K562 (cell line): ENCODE data around the gene OR52E4. TPM values are rescaled to one million over a fixed set of nuclear protein-coding genes. Genes with fewer than 3 reads are reported as not detected.
A peak's percentile ranks its signal among the peaks of the same experiment; 100 is the strongest.

Source experiments
- ATAC-seq: fragments of 200-7000 bp; cut with Tn5 transposase; 3 replicates; pipeline ENCODE4 v1.9.1; 2020; ENCODE audit warnings: moderate library complexity
- BruUV-seq: library from RNA; stranded (reverse); fragments of 400-500 nt; replicated peaks from 2 replicates; lab custom pipeline; 2021; lab: Mats Ljungman, UMichigan
- CTCF ChIA-PET: fragments of 300-600 bp; formaldehyde crosslinking; extraction: SDS; loops from one replicate; lab custom pipeline; 2021; ENCODE audit warnings: low intra/inter-chr PET ratio; lab: Yijun Ruan, JAX
- POLR2A ChIA-PET: fragments of 300-600, 350-650 bp; sonication (Branson Sonifier 250); formaldehyde crosslinking; extraction: SDS; loops from one replicate; lab custom pipeline; 2021; ENCODE audit warnings: antibody characterized with exemption, inconsistent platforms; lab: Yijun Ruan, JAX
- DNase-seq, 4 experiments: peaks; one replicate each; pipeline versions ENCODE4 v3.0.0 to v3.0.0-alpha.2; 2011 to 2018; ENCODE audit warnings: low spot score in 3 of 4, mixed read lengths in 3 of 4; ENCODE audit errors: extremely low read depth in 1 of 4
- FAIRE-seq: peaks from 2 replicates; lab custom pipeline; 2011; peaks lifted over from hg19 to GRCh38; lab: Jason Lieb, UNC
- H2AFZ ChIP-seq: 2 replicates; pipeline ENCODE4 v1.6.0; 2011; ENCODE audit warnings: low read depth, low read length, control low read depth, inconsistent platforms
- H3K27ac ChIP-seq: fragments of 200-600 bp; 3 replicates; pipeline ENCODE4 v1.8.0; 2011; ENCODE audit warnings: low read depth, mild to moderate bottlenecking, control low read depth, inconsistent platforms, low read length, moderate library complexity, mixed read lengths; ENCODE audit errors: extremely low read depth
- H3K27me3 ChIP-seq, 2 experiments: fragments of 300-600 bp in 1 of 2; 2 replicates in 1 of 2; 3 replicates in 1 of 2; pipeline versions ENCODE4 v1.6.0 to v1.8.0; 2011; ENCODE audit warnings: inconsistent platforms in 2 of 2, low read length in 2 of 2, mild to moderate bottlenecking in 1 of 2, mixed read lengths in 1 of 2, moderate library complexity in 1 of 2; ENCODE audit not compliant: control insufficient read depth in 2 of 2, insufficient read depth in 2 of 2
- H3K36me3 ChIP-seq: fragments of 300-600 bp; 3 replicates; pipeline ENCODE4 v1.8.0; 2011; ENCODE audit warnings: mild to moderate bottlenecking, low read length, inconsistent platforms; ENCODE audit not compliant: control insufficient read depth, insufficient read depth
- H3K4me1 ChIP-seq, 2 experiments: fragments of 200-600 bp in 1 of 2; replicated peaks in 1 of 2; 2 replicates in 1 of 2; 3 replicates in 1 of 2; pipeline versions ENCODE4 v1.5.1 to v1.8.0; 2011; ENCODE audit warnings: inconsistent platforms in 2 of 2, low read length in 2 of 2, mild to moderate bottlenecking in 1 of 2, mixed read lengths in 1 of 2, moderate library complexity in 1 of 2; ENCODE audit not compliant: control insufficient read depth in 2 of 2, insufficient read depth in 2 of 2
- H3K4me2 ChIP-seq: 2 replicates; pipeline ENCODE4 v1.6.1; 2011; ENCODE audit warnings: low read length, control low read depth, inconsistent platforms, mixed read lengths; ENCODE audit not compliant: insufficient read depth
- H3K4me3 ChIP-seq: fragments of 200-600 bp; sonication (generic), shearing (Covaris generic); 2 replicates; pipeline ENCODE4 v1.5.1; 2016; ENCODE audit warnings: control low read depth, inconsistent platforms
- H3K79me2 ChIP-seq: fragments of 200-600 bp; 3 replicates; pipeline ENCODE4 v1.8.0; 2011; ENCODE audit warnings: low read length, inconsistent platforms; ENCODE audit not compliant: control insufficient read depth, insufficient read depth
- H3K9ac ChIP-seq, 2 experiments: 2 replicates each; pipeline versions ENCODE4 v1.6.0 to v1.6.1; 2011; ENCODE audit warnings: low read depth in 2 of 2, low read length in 2 of 2, control low read depth in 1 of 2, inconsistent platforms in 1 of 2, mild to moderate bottlenecking in 1 of 2, mixed read lengths in 1 of 2; ENCODE audit not compliant: insufficient read depth in 1 of 2
- H3K9me1 ChIP-seq: one replicate; pipeline ENCODE4 v1.6.0; 2011; ENCODE audit warnings: inconsistent platforms, mild to moderate bottlenecking, low read length, moderate library complexity; ENCODE audit not compliant: control insufficient read depth, insufficient read depth
- H3K9me3 ChIP-seq: replicated peaks from 2 replicates; pipeline ENCODE4 v1.5.1; 2011; ENCODE audit warnings: low read depth, low read length, inconsistent platforms; ENCODE audit not compliant: control insufficient read depth, insufficient read depth
- H4K20me1 ChIP-seq: replicated peaks from 2 replicates; pipeline ENCODE4 v1.6.1; 2011; ENCODE audit warnings: low read length, inconsistent platforms, mixed read lengths; ENCODE audit not compliant: control insufficient read depth, insufficient read depth
- ESRRB ChIP-seq: fragments of 250-450 bp; sonication (Bioruptor Pico); IDR thresholded peaks from 2 replicates; pipeline ENCODE4 v1.5.0; 2020; ENCODE audit warnings: mild to moderate bottlenecking, moderate library complexity, borderline replicate concordance
- KLF10 ChIP-seq: fragments of 250-450 bp; sonication (Bioruptor Pico); IDR thresholded peaks from 2 replicates; pipeline ENCODE4 v1.6.1; 2021; ENCODE audit warnings: matching md5 sums
- PML ChIP-seq: IDR thresholded peaks from 2 replicates; pipeline ENCODE4 v1.6.1; 2012; ENCODE audit warnings: low read length, inconsistent platforms
- RFX5 ChIP-seq: IDR thresholded peaks from 2 replicates; pipeline ENCODE4 v1.6.1; 2011; ENCODE audit warnings: low read depth, mild to moderate bottlenecking, improper control_type of control experiment, low read length
- SRF ChIP-seq, 2 experiments: fragments of 250-450, 450-650 bp in 1 of 2; sonication (Bioruptor Pico) in 1 of 2; sonication (generic) in 1 of 2; formaldehyde crosslinking; IDR thresholded peaks; 2 replicates each; pipeline versions ENCODE4 v1.5.0 to v1.5.1; 2020 to 2022; ENCODE audit warnings: mild to moderate bottlenecking in 1 of 2, missing genetic modification reagents in 1 of 2
- ZNF140 ChIP-seq: fragments of 250-450 bp; sonication (Bioruptor Pico); IDR thresholded peaks from 2 replicates; pipeline ENCODE4 v1.8.0; 2021; ENCODE audit warnings: moderate library complexity, mild to moderate bottlenecking, inconsistent platforms
- ZNF668 ChIP-seq: fragments of 250-450 bp; sonication (Bioruptor Pico); IDR thresholded peaks from 2 replicates; pipeline ENCODE4 v1.8.0; 2022; ENCODE audit warnings: mild to moderate bottlenecking, inconsistent platforms
- WGBS: fragments of 100-300 bp; shearing (Covaris generic); methylation state at CpG from one replicate; pipeline ENCODE4 v1.1.6; 2016; ENCODE audit warnings: low coverage, mixed read lengths; ENCODE audit not compliant: insufficient coverage; ENCODE audit errors: missing lambda C conversion rate; 5-methylcytosine and 5-hydroxymethylcytosine counted together
- in situ Hi-C: fragments of 300-500 bp; cut with MboI; formaldehyde crosslinking; loops from 4 replicates; pipeline ENCODE4 v1.15.0; 2018; ENCODE audit warnings: inconsistent platforms, mixed read lengths
- intact Hi-C: fragments of 100-400 bp; cut with micrococcal nuclease; formaldehyde crosslinking; loops from 2 replicates; pipeline ENCODE4 v1.14.2; 2022
- polyA plus RNA-seq, 8 experiments: library from polyadenylated mRNA; depleted of rRNA in 4 of 8; stranded (reverse) in 5 of 8; unstranded in 3 of 8; fragments of >200 nt; fragmentation: Nextera tagmentation in 2 of 8; fragmentation: Illumina TruSeq in 1 of 8; extraction: Ambion mirVana in 2 of 8; extraction: Trizol in 1 of 8; gene quantifications; 2 replicates each; pipeline versions ENCODE4 v1.2.1 to v1.2.3, GENCODE V29; 2011 to 2014; ENCODE audit warnings: inconsistent platforms in 1 of 8, missing spikeins in 1 of 8
- total RNA-seq, 7 experiments: library from RNA; depleted of rRNA in 6 of 7; stranded (reverse); fragments of >200 nt in 6 of 7; fragmentation: Illumina TruSeq in 2 of 7; extraction: Trizol in 2 of 7; gene quantifications; 2 replicates each; pipeline versions ENCODE4 v1.2.1 to v1.2.3, GENCODE V29; 2011 to 2021; ENCODE audit warnings: low replicate concordance in 1 of 7
- TF ChIP-seq, protein P1 (sequence below): fragments of 450-650 bp; IDR thresholded peaks from 2 replicates; pipeline ENCODE4 v1.7.1; 2018; ENCODE audit warnings: mild to moderate bottlenecking, low read depth; ENCODE audit not compliant: partially characterized antibody
- TF ChIP-seq, protein P2 (sequence below): fragments of 450-650 bp; IDR thresholded peaks from 2 replicates; pipeline ENCODE4 v1.6.1; 2017; ENCODE audit warnings: antibody characterized with exemption

OR52E4 gene
- total and polyA plus RNA-seq, 9 of the 15 experiments (the other 6 are each of a cell fraction or from before 2014, with no cell fraction given): not detected

DNA sequence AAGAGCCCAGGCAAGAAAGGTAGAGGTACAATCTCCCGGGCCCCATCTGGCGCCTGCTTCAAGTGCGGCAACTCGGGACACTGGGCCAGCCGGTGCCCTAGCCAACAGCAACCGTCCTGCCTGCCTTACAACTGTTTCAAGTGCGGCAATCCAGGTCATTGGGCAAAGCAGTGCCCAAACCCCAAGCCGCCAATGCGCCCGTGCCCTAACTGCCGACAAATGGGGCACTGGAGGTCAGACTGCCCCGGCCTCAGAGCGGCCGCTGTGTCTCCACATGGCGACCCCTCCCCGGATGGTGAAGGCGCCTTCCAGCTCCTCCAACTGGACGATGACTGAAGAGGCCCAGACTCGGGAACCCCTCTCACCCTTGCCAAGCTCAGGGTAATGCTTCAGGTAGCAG lies 50.2 kb downstream of the OR52E4 start:
- FAIRE-seq (no peak), DNase-seq (no peak), ATAC-seq (no peak)
- no peaks in the 10 kb centered on the region for H3K36me3 ChIP-seq
- 28% methylated on average over 17 of the region's 19 CpGs for WGBS
- H3K4me3 ChIP-seq: no peak overlapping the region
- H2AFZ ChIP-seq: no peak overlapping the region
- no peak overlapping the region for H3K27ac ChIP-seq
- H3K9ac ChIP-seq: peak overlapping the region in 1 of 2 experiments; percentile 53; a peak in 1 of 4 replicates
- POLR2A ChIA-PET: no interaction called here
- TF ChIP-seq SRF (CRISPR knock-in tag; IDR thresholded peaks at IDR 0.05) (no peak), ESRRB (CRISPR knock-in tag) (no peak), ZNF668 (no peak), RFX5 (no peak), KLF10 (CRISPR knock-in tag) (no peak), ZNF140 (no peak), PML (no peak)
- TF ChIP-seq, protein P1, sequence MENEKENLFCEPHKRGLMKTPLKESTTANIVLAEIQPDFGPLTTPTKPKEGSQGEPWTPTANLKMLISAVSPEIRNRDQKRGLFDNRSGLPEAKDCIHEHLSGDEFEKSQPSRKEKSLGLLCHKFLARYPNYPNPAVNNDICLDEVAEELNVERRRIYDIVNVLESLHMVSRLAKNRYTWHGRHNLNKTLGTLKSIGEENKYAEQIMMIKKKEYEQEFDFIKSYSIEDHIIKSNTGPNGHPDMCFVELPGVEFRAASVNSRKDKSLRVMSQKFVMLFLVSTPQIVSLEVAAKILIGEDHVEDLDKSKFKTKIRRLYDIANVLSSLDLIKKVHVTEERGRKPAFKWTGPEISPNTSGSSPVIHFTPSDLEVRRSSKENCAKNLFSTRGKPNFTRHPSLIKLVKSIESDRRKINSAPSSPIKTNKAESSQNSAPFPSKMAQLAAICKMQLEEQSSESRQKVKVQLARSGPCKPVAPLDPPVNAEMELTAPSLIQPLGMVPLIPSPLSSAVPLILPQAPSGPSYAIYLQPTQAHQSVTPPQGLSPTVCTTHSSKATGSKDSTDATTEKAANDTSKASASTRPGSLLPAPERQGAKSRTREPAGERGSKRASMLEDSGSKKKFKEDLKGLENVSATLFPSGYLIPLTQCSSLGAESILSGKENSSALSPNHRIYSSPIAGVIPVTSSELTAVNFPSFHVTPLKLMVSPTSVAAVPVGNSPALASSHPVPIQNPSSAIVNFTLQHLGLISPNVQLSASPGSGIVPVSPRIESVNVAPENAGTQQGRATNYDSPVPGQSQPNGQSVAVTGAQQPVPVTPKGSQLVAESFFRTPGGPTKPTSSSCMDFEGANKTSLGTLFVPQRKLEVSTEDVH: no peak
- TF ChIP-seq, protein P2, sequence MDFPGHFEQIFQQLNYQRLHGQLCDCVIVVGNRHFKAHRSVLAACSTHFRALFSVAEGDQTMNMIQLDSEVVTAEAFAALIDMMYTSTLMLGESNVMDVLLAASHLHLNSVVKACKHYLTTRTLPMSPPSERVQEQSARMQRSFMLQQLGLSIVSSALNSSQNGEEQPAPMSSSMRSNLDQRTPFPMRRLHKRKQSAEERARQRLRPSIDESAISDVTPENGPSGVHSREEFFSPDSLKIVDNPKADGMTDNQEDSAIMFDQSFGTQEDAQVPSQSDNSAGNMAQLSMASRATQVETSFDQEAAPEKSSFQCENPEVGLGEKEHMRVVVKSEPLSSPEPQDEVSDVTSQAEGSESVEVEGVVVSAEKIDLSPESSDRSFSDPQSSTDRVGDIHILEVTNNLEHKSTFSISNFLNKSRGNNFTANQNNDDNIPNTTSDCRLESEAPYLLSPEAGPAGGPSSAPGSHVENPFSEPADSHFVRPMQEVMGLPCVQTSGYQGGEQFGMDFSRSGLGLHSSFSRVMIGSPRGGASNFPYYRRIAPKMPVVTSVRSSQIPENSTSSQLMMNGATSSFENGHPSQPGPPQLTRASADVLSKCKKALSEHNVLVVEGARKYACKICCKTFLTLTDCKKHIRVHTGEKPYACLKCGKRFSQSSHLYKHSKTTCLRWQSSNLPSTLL: no peak
- H3K79me2 ChIP-seq: no peaks in the 10 kb centered on the region; the same call in 2 of the 3 replicates
- in situ Hi-C loops: no loop called here
- BruUV-seq: no TSS peak
- intact Hi-C loops: no loop called here
- H4K20me1 ChIP-seq: no peaks in the 10 kb centered on the region
- H3K27me3 ChIP-seq: peaks cover 26 to 43% of the 10 kb centered on the region in 2 experiments; a peak in 4 of 5 replicates
- H3K9me1 ChIP-seq: no peaks in the 10 kb centered on the region
- H3K9me3 ChIP-seq: no peaks in the 10 kb centered on the region; the same call in 1 of the 2 replicates
- peaks cover 0 to 4% of the 10 kb centered on the region in 2 experiments; a peak in 2 of 5 replicates for H3K4me1 ChIP-seq
- no peak overlapping the region for H3K4me2 ChIP-seq
- CTCF ChIA-PET: no interaction called here
